Astrocyte (in vitro differentiated cells and primary cell): ENCODE measurements around the gene KRTAP3-3. TPM values are rescaled to one million over a fixed set of nuclear protein-coding genes. Genes with fewer than 3 reads are reported as not detected.

Experiments used
- DNase-seq: peaks from one replicate; pipeline ENCODE4 v3.0.0-alpha.2; 2010; ENCODE audit warnings: low read depth
- FAIRE-seq: peaks from 2 replicates; lab custom pipeline; 2011; peaks lifted over from hg19 to GRCh38; lab: Jason Lieb, UNC
- H2AFZ ChIP-seq: 2 replicates; pipeline ENCODE4 v1.6.0; 2012; ENCODE audit warnings: low read depth, low read length, inconsistent platforms
- H3K27ac ChIP-seq: 2 replicates; pipeline ENCODE4 v1.5.1; 2011; ENCODE audit warnings: low read depth, low read length, inconsistent platforms
- H3K27me3 ChIP-seq: 2 replicates; pipeline ENCODE4 v1.6.0; 2011; ENCODE audit warnings: low read length, inconsistent platforms; ENCODE audit not compliant: insufficient read depth
- H3K36me3 ChIP-seq: 2 replicates; pipeline ENCODE4 v1.5.1; 2011; ENCODE audit warnings: low read length, inconsistent platforms; ENCODE audit not compliant: insufficient read depth
- H3K4me1 ChIP-seq: 2 replicates; pipeline ENCODE4 v1.5.1; 2011; ENCODE audit warnings: low read length, inconsistent platforms; ENCODE audit not compliant: insufficient read depth
- H3K4me2 ChIP-seq: 2 replicates; pipeline ENCODE4 v1.6.0; 2012; ENCODE audit warnings: low read length, inconsistent platforms
- H3K4me3 ChIP-seq: 2 replicates; pipeline ENCODE4 v1.5.1; 2011; ENCODE audit warnings: low read depth, mild to moderate bottlenecking, low read length, inconsistent platforms; ENCODE audit not compliant: insufficient read depth
- H3K79me2 ChIP-seq: 2 replicates; pipeline ENCODE4 v1.6.0; 2012; ENCODE audit warnings: mild to moderate bottlenecking, low read length, inconsistent platforms; ENCODE audit not compliant: insufficient read depth
- H3K9ac ChIP-seq: 2 replicates; pipeline ENCODE4 v1.6.0; 2012; ENCODE audit warnings: mild to moderate bottlenecking, low read length, inconsistent platforms
- H3K9me3 ChIP-seq: 2 replicates; pipeline ENCODE4 v1.5.1; 2012; ENCODE audit warnings: low read depth, mild to moderate bottlenecking, low read length, inconsistent platforms; ENCODE audit not compliant: insufficient read depth
- H4K20me1 ChIP-seq: 2 replicates; pipeline ENCODE4 v1.6.0; 2012; ENCODE audit warnings: low read length, inconsistent platforms; ENCODE audit not compliant: insufficient read depth
- H3K27ac Mint-ChIP-seq: one replicate; pipeline ENCODE4 v1.8.0; 2021; ENCODE audit warnings: mild to moderate bottlenecking, mixed read lengths; ENCODE audit not compliant: unreplicated experiment
- H3K27me3 Mint-ChIP-seq: one replicate; pipeline ENCODE4 v1.8.0; 2021; ENCODE audit warnings: low read depth, mixed read lengths; ENCODE audit not compliant: unreplicated experiment
- H3K36me3 Mint-ChIP-seq: one replicate; pipeline ENCODE4 v1.8.0; 2021; ENCODE audit warnings: low read depth, mixed read lengths; ENCODE audit not compliant: unreplicated experiment
- H3K4me1 Mint-ChIP-seq: one replicate; pipeline ENCODE4 v1.8.0; 2021; ENCODE audit warnings: low read depth, mixed read lengths; ENCODE audit not compliant: unreplicated experiment
- H3K4me3 Mint-ChIP-seq: one replicate; pipeline ENCODE4 v1.8.0; 2021; ENCODE audit warnings: mild to moderate bottlenecking, moderate library complexity, mixed read lengths; ENCODE audit not compliant: unreplicated experiment
- H3K9me3 Mint-ChIP-seq: one replicate; pipeline ENCODE4 v1.8.0; 2021; ENCODE audit warnings: mild to moderate bottlenecking, mixed read lengths; ENCODE audit not compliant: unreplicated experiment
- EZH2 ChIP-seq: IDR thresholded peaks from 2 replicates; pipeline ENCODE4 v1.6.1; 2012; ENCODE audit warnings: mild to moderate bottlenecking, low read length, inconsistent platforms; ENCODE audit not compliant: insufficient read depth
- total RNA-seq: library from RNA; stranded (reverse); gene quantifications from 2 replicates; pipeline ENCODE4 v1.2.1, GENCODE V29; 2021
- TF ChIP-seq, protein P1 (sequence below): IDR thresholded peaks from 2 replicates; pipeline ENCODE4 v1.5.1; 2011; ENCODE audit warnings: low read depth, mild to moderate bottlenecking, inconsistent platforms, low read length, moderate library complexity; ENCODE audit not compliant: insufficient read depth

Gene KRTAP3-3
- total RNA-seq, 1 donor from 2014 or later = not detected

DNA sequence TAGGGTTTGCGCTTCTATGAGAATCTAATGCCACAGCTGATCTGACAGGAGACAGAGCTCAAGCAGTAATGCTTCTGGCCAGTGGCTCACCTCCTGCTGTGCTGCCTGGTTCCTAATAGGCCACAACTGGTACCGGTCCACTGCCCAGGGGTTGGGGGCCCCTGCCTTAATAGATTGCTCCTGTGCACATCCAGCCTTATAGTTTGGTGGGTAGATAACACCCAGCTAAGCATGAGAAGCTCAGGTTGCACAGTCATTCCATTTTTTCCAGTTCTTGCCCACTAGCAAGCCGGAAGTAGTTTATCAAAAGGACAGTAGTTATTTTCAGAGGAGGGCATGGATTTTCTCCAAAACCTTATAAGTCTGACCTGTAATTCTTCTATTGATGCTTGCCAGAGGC lies 25.5 kb upstream of the KRTAP3-3 start:
- Mint-ChIP-seq H3K27ac (no peak overlapping the region), H3K4me1 (no peaks in the 10 kb centered on the region), H3K36me3 (no peaks in the 10 kb centered on the region), H3K27me3 (no peaks in the 10 kb centered on the region), H3K4me3 (no peak overlapping the region), H3K9me3 (no peaks in the 10 kb centered on the region)
- no peak overlapping the region for H2AFZ ChIP-seq
- H3K9me3 ChIP-seq = no peaks in the 10 kb centered on the region
- no peaks in the 10 kb centered on the region for H4K20me1 ChIP-seq
- no peaks in the 10 kb centered on the region for H3K36me3 ChIP-seq
- H3K4me3 ChIP-seq = no peak overlapping the region
- H3K9ac ChIP-seq = no peak overlapping the region
- no peak for TF ChIP-seq EZH2
- TF ChIP-seq, protein P1, sequence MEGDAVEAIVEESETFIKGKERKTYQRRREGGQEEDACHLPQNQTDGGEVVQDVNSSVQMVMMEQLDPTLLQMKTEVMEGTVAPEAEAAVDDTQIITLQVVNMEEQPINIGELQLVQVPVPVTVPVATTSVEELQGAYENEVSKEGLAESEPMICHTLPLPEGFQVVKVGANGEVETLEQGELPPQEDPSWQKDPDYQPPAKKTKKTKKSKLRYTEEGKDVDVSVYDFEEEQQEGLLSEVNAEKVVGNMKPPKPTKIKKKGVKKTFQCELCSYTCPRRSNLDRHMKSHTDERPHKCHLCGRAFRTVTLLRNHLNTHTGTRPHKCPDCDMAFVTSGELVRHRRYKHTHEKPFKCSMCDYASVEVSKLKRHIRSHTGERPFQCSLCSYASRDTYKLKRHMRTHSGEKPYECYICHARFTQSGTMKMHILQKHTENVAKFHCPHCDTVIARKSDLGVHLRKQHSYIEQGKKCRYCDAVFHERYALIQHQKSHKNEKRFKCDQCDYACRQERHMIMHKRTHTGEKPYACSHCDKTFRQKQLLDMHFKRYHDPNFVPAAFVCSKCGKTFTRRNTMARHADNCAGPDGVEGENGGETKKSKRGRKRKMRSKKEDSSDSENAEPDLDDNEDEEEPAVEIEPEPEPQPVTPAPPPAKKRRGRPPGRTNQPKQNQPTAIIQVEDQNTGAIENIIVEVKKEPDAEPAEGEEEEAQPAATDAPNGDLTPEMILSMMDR = no peak
- FAIRE-seq = no peak
- H3K27ac ChIP-seq = no peak overlapping the region
- no peaks in the 10 kb centered on the region for H3K4me1 ChIP-seq
- no peak overlapping the region for H3K4me2 ChIP-seq
- H3K79me2 ChIP-seq = no peaks in the 10 kb centered on the region
- no peak for DNase-seq
- H3K27me3 ChIP-seq = no peaks in the 10 kb centered on the region

DNA sequence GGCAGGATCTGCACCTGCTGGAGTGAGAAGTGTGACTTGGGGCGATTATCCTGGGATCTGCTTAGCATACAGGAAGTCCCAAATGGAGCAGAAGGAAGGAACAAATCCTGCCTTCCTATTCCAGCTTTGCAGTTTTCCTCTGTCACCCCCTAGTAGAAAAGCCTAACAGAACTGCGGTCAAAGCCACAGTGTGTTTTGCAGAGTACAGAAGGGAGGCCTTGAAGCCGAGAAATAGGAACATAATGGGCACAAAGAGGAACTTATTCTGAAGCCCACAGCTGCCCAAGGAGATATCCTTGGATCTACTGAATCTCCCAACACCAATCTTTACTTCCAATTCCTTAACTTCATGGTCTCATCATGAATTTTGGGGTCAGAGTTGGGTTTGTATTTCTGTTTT lies 24.6 kb upstream of the KRTAP3-3 start:
- Histone ChIP-seq H2AFZ (no peak overlapping the region), H4K20me1 (no peaks in the 10 kb centered on the region), H3K4me3 (no peak overlapping the region), H3K4me1 (no peaks in the 10 kb centered on the region), H3K27me3 (no peaks in the 10 kb centered on the region), H3K4me2 (no peak overlapping the region), H3K27ac (no peak overlapping the region), H3K79me2 (no peaks in the 10 kb centered on the region), H3K36me3 (no peaks in the 10 kb centered on the region), H3K9me3 (no peaks in the 10 kb centered on the region), H3K9ac (no peak overlapping the region)
- no peaks in the 10 kb centered on the region for H3K4me1 Mint-ChIP-seq
- H3K27me3 Mint-ChIP-seq = no peaks in the 10 kb centered on the region
- FAIRE-seq = no peak
- H3K36me3 Mint-ChIP-seq = no peaks in the 10 kb centered on the region
- no peak overlapping the region for H3K4me3 Mint-ChIP-seq
- DNase-seq = no peak
- H3K27ac Mint-ChIP-seq = no peak overlapping the region
- H3K9me3 Mint-ChIP-seq = no peaks in the 10 kb centered on the region
- TF ChIP-seq, protein P1 = no peak
- TF ChIP-seq EZH2 = no peak

DNA sequence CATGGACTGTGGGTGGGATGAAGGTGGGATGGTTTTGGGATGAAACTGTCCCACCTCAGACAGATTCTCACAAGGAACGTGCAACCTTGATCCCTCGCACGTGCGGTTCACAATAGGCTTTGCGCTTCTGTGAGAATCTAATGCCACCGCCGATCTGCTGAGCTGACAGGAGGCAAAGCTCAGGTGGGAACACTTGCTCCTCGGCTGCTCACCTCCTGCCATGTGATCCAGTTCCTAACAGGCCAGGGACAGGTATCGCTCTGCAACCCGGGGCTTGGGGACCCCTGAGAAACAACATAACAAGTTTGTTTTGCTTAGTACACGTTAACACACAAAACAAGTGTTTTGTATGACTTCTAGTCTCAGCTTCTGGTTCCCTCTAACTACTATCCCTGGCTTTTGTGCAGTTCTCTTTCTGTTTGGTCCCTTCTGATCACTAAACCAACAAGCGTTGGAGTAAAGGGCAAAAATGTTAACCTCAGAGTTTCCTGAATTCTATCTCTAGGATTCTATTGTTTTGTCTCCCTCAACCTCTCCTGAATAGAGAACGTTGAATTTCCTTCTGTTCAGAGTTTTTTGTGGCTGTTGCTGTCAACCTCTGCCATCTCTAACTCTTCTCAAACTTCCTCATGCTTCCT lies 22.7 kb upstream of the KRTAP3-3 start:
- no peak overlapping the region for H3K27ac ChIP-seq
- H3K4me3 Mint-ChIP-seq = no peak overlapping the region
- DNase-seq (no peak), FAIRE-seq (no peak)
- no peak overlapping the region for H3K4me2 ChIP-seq
- no peak overlapping the region for H3K9ac ChIP-seq
- no peaks in the 10 kb centered on the region for H3K36me3 Mint-ChIP-seq
- no peak overlapping the region for H3K4me3 ChIP-seq
- no peaks in the 10 kb centered on the region for H3K9me3 Mint-ChIP-seq
- H3K4me1 ChIP-seq = no peaks in the 10 kb centered on the region
- H3K9me3 ChIP-seq = no peaks in the 10 kb centered on the region
- no peaks in the 10 kb centered on the region for H3K4me1 Mint-ChIP-seq
- H3K36me3 ChIP-seq = no peaks in the 10 kb centered on the region
- no peaks in the 10 kb centered on the region for H3K27me3 Mint-ChIP-seq
- no peaks in the 10 kb centered on the region for H3K79me2 ChIP-seq
- TF ChIP-seq, protein P1 = no peak
- no peak for TF ChIP-seq EZH2
- no peak overlapping the region for H2AFZ ChIP-seq
- no peak overlapping the region for H3K27ac Mint-ChIP-seq
- H4K20me1 ChIP-seq = no peaks in the 10 kb centered on the region
- H3K27me3 ChIP-seq = no peaks in the 10 kb centered on the region
